Neutrophil (primary cell): ENCODE results near the gene CAPN11.

Experiments used
- H3K27ac ChIP-seq: fragments of 200-600 bp; sonication (generic); 2 replicates; pipeline ENCODE4 v1.5.1; 2016; ENCODE audit warnings: mild to moderate bottlenecking, moderate library complexity
- H3K27me3 ChIP-seq: fragments of 200-600 bp; sonication (generic); 2 replicates; pipeline ENCODE4 v1.6.0; 2016; ENCODE audit warnings: mild to moderate bottlenecking
- H3K36me3 ChIP-seq: fragments of 200-600 bp; sonication (generic); 2 replicates; pipeline ENCODE4 v1.5.1; 2017
- H3K4me1 ChIP-seq, 2 experiments: fragments of 200-600 bp in 1 of 2; sonication (generic) in 1 of 2; 1 replicate in 1 of 2; 2 replicates in 1 of 2; pipeline versions ENCODE4 v1.5.1 to v1.6.1; 2013 to 2016; ENCODE audit warnings: low read depth in 1 of 2, low read length in 1 of 2, mild to moderate bottlenecking in 1 of 2, moderate library complexity in 1 of 2; ENCODE audit not compliant: control insufficient read depth in 1 of 2, insufficient read depth in 1 of 2
- H3K4me3 ChIP-seq, 2 experiments: fragments of 200-600 bp in 1 of 2; sonication (generic) in 1 of 2; 1 replicate in 1 of 2; 2 replicates in 1 of 2; pipeline ENCODE4 v1.5.1; 2013 to 2016; ENCODE audit warnings: low read depth in 1 of 2, low read length in 1 of 2, mild to moderate bottlenecking in 1 of 2, moderate library complexity in 1 of 2
- H3K9me3 ChIP-seq: fragments of 200-600 bp; sonication (generic); 2 replicates; pipeline ENCODE4 v1.5.1; 2016
- CTCF ChIP-seq: fragments of 200-600 bp; sonication (generic); IDR thresholded peaks from 2 replicates; pipeline ENCODE4 v1.5.1; 2016; ENCODE audit warnings: antibody characterized with exemption

The CAPN11 gene

GRCh38 chr6:44169886-44170570 is 11.4 kb downstream of the CAPN11 start:
- Histone ChIP-seq H3K9me3 (no peaks in the 10 kb centered on the region), H3K4me1 (peaks cover 0 to 3% of the 10 kb centered on the region in 2 experiments), H3K27me3 (no peaks in the 10 kb centered on the region), H3K4me3 (no peak overlapping the region), H3K36me3 (no peaks in the 10 kb centered on the region), H3K27ac (no peak overlapping the region)
- no peak for TF ChIP-seq CTCF

GRCh38 chr6:44171899-44172546 is 13.4 kb downstream of the CAPN11 start:
- Histone ChIP-seq H3K4me3 (no peak overlapping the region), H3K9me3 (no peaks in the 10 kb centered on the region)

GRCh38 chr6:44172731-44173500 is 14.3 kb downstream of the CAPN11 start:
- peak; percentile 85 for TF ChIP-seq CTCF
- H3K4me3 ChIP-seq = no peak overlapping the region
- no peak overlapping the region for H3K27ac ChIP-seq
- H3K36me3 ChIP-seq = no peaks in the 10 kb centered on the region
- H3K9me3 ChIP-seq = no peaks in the 10 kb centered on the region
- H3K27me3 ChIP-seq = peaks cover 11% of the 10 kb centered on the region
- peaks cover 5 to 9% of the 10 kb centered on the region in 2 experiments for H3K4me1 ChIP-seq

More at GRCh38 chr6:44171899-44172546, 13.4 kb downstream of the CAPN11 start:
- Histone ChIP-seq H3K27ac (no peak overlapping the region), H3K36me3 (no peaks in the 10 kb centered on the region), H3K4me1 (peaks cover 4 to 9% of the 10 kb centered on the region in 2 experiments), H3K27me3 (peaks cover 9% of the 10 kb centered on the region)
- no peak for TF ChIP-seq CTCF

GRCh38 chr6:44176130-44176761 is 17.6 kb downstream of the CAPN11 start:
- no peak overlapping the region for H3K4me3 ChIP-seq

More at GRCh38 chr6:44176130-44176761, 17.6 kb downstream of the CAPN11 start:
- Histone ChIP-seq H3K27me3 (peaks cover 11% of the 10 kb centered on the region), H3K4me1 (peaks cover 5 to 9% of the 10 kb centered on the region in 2 experiments), H3K36me3 (no peaks in the 10 kb centered on the region), H3K9me3 (no peaks in the 10 kb centered on the region), H3K27ac (no peak overlapping the region)
- TF ChIP-seq CTCF = no peak
